Measurements from ENCODE around the gene ANKRD63.

DNA sequence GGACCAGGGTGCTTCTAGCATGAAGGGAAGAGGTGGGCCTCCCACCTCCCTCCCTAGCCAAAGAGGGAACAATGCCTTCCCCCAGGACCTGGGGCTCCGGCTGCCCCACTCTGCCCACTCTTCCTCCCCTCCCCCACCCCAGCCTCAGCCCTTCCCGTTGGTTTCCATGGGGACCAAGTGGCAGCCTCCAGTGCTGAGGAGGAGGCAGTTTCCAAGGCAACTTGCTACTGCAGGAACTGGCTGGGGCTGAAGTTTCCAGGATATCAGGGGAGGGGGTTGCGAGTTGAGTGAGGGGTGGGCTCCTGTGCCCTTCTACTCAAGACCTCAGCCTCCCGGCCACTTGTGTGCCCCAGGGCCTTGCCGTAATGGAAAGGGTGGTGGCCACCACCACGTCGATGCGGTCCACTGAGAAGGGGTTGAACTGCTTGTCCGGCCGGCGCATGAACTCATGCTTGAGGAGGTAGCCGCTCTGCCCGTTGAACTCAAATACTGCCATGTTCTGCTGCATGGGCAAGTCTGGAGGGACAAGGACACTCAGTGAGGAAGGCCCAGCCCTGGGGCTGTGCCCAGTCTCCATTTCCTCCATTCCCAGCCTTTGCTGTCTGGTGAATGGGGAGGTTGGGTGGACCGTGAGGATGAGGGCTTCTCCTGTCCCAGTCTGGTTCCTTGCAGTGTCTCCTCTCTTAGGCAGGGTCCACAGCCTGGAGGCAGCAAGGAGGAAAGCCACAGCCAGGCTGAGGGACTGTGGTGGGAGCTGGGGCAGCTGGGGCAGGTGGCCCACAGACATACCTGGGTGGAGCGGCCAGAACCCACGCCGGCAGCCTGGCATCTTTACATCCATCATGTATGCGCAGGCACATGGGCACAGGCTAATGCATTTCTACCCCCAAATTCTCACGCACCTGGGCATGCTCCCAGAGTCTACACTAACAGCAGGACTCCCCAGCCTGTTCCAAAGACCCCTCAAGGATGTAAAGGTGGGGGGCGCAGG, 11.3 kb upstream of the ANKRD63 start:
- TF ChIP-seq, protein P1, sequence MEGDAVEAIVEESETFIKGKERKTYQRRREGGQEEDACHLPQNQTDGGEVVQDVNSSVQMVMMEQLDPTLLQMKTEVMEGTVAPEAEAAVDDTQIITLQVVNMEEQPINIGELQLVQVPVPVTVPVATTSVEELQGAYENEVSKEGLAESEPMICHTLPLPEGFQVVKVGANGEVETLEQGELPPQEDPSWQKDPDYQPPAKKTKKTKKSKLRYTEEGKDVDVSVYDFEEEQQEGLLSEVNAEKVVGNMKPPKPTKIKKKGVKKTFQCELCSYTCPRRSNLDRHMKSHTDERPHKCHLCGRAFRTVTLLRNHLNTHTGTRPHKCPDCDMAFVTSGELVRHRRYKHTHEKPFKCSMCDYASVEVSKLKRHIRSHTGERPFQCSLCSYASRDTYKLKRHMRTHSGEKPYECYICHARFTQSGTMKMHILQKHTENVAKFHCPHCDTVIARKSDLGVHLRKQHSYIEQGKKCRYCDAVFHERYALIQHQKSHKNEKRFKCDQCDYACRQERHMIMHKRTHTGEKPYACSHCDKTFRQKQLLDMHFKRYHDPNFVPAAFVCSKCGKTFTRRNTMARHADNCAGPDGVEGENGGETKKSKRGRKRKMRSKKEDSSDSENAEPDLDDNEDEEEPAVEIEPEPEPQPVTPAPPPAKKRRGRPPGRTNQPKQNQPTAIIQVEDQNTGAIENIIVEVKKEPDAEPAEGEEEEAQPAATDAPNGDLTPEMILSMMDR (IDR thresholded peaks at IDR 0.05), result no peak
- TF ChIP-seq POLR2A (IDR thresholded peaks at IDR 0.05), result no peak
- no peak for TF ChIP-seq POLR2AphosphoS5 (IDR thresholded peaks at IDR 0.05)
- no peak for TF ChIP-seq EP300 (IDR thresholded peaks at IDR 0.05)

Measured in gastroesophageal sphincter (tissue), 3 donors.